Measurements from ENCODE around the gene TSPAN12. TPM values are rescaled to one million over a fixed set of nuclear protein-coding genes. Genes with fewer than 3 reads are reported as not detected.

TSPAN12 gene
- total and polyA plus RNA-seq, 2 of the 4 experiments (the other 2 are of a cell fraction): 0.36 to 0.72 TPM

GRCh38 chr7:120862987-120863590 is 5.1 kb upstream of the TSPAN12 start:
- no peak overlapping the region for H2AK5ac ChIP-seq (ENCODE audit: low read depth, low read length)
- no peak overlapping the region for H2BK120ac ChIP-seq (ENCODE audit: low read depth, low read length)
- ChIA-PET CTCF (interaction anchor here (0.7 to 0.8 kb wide), 2 partner anchors 57 to 88 kb away, joined by 3 read pairs; partner anchors contain the start of gene ING3), POLR2A (ENCODE audit: unreplicated experiment) (no interaction called here)
- H3K23ac ChIP-seq (ENCODE audit: low read depth, low read length): no peak overlapping the region
- no CpG with 5 or more reads among the region's 3 CpGs for WGBS, 2 experiments (ENCODE audit: extremely low coverage in 2 of 2, insufficient read length in 1 of 2)
- H4K91ac ChIP-seq (ENCODE audit: insufficient read depth, low read depth, low read length): no peak overlapping the region
- H4K20me1 ChIP-seq (ENCODE audit: insufficient read depth, low read length): no peaks in the 10 kb centered on the region
- H2BK5ac ChIP-seq (ENCODE audit: low read depth, low read length, poor library complexity, severe bottlenecking): no peak overlapping the region
- no peaks in the 10 kb centered on the region for H3K79me1 ChIP-seq (ENCODE audit: low read depth in 1 of 2, low read length in 2 of 2)
- dilution Hi-C loops (cut with HindIII; ENCODE audit: low sequenced_read_pairs, unreplicated experiment) (no loop called here), in situ Hi-C loops (cut with MboI; ENCODE audit: low sequenced_read_pairs) (no loop called here), intact Hi-C loops (cut with micrococcal nuclease) (no loop called here)
- no peak overlapping the region for H4K8ac ChIP-seq (ENCODE audit: low read depth in 2 of 2, low read length in 2 of 2)
- H3K4ac ChIP-seq (ENCODE audit: low read depth, low read length): no peak overlapping the region
- TF ChIP-seq NFE2L2 (IDR thresholded peaks at IDR 0.05; ENCODE audit: low read depth, low read length) (no peak), RAD21 (IDR thresholded peaks at IDR 0.05; ENCODE audit: low read length) (no peak), CHD1 (IDR thresholded peaks at IDR 0.05; ENCODE audit: low read depth, low read length) (no peak), CEBPB (IDR thresholded peaks at IDR 0.05; ENCODE audit: low read depth, low read length) (no peak), USF2 (IDR thresholded peaks at IDR 0.05; ENCODE audit: low read depth, low read length) (no peak), MXI1 (IDR thresholded peaks at IDR 0.05; ENCODE audit: borderline replicate concordance, low read depth, low read length) (no peak), BHLHE40 (IDR thresholded peaks at IDR 0.05; ENCODE audit: low read depth, low read length) (no peak), CTCF (conservative IDR thresholded peaks at IDR 0.05; ENCODE audit: low read depth, low read length) (no peak), SMC3 (IDR thresholded peaks at IDR 0.05; ENCODE audit: low read depth, low read length) (no peak), ELK1 (IDR thresholded peaks at IDR 0.05; ENCODE audit: borderline replicate concordance, low read depth, low read length) (no peak)
- DNase-seq: no peak
- no peak overlapping the region for H3K56ac ChIP-seq (ENCODE audit: extremely low read depth, insufficient read depth, low read length)
- no peak overlapping the region for H2AK9ac ChIP-seq (replicated peaks; ENCODE audit: low read depth, low read length, poor library complexity)
- H2BK15ac ChIP-seq (ENCODE audit: low read depth, low read length): no peak overlapping the region
- no peaks in the 10 kb centered on the region for H3K9me1 ChIP-seq (ENCODE audit: insufficient read depth, low read length)
- no peak overlapping the region for H3K18ac ChIP-seq (ENCODE audit: low read depth, low read length)
- no peak overlapping the region for H3K4me3 ChIP-seq (ENCODE audit: insufficient read depth, low read depth, low read length)
- H3K9ac ChIP-seq (ENCODE audit: low read depth, low read length): no peak overlapping the region
- no peaks in the 10 kb centered on the region for H3K36me3 ChIP-seq (ENCODE audit: control insufficient read depth, insufficient read depth, low read length)
- H2BK20ac ChIP-seq (ENCODE audit: low read depth, low read length): no peak overlapping the region
- H3K9me3 ChIP-seq (ENCODE audit: control insufficient read depth, insufficient read depth, low read length): no peaks in the 10 kb centered on the region
- peaks cover 6% of the 10 kb centered on the region for H3K27me3 ChIP-seq (ENCODE audit: control insufficient read depth, insufficient read depth, low read length)
- H3K27ac ChIP-seq (ENCODE audit: insufficient read depth, low read length): no peak overlapping the region
- H4K5ac ChIP-seq (ENCODE audit: low read depth, low read length): no peak overlapping the region
- BruUV-seq (replicated peaks): no TSS peak
- ATAC-seq (ENCODE audit: low read depth): no peak
- H2AFZ ChIP-seq (replicated peaks; ENCODE audit: low read length, poor library complexity): no peak overlapping the region
- H3K4me2 ChIP-seq (ENCODE audit: low read depth, low read length): no peak overlapping the region
- no peaks in the 10 kb centered on the region for H3K4me1 ChIP-seq (ENCODE audit: control insufficient read depth, insufficient read depth, low read length)
- H3K14ac ChIP-seq (replicated peaks; ENCODE audit: low read depth, low read length): no peak overlapping the region
